Gastroesophageal sphincter (tissue), 3 donors: ENCODE results near the gene IDI1.

Experiments
- CTCF ChIP-seq, 4 experiments: fragments of 200-600 bp in 2 of 4; fragments of 450-650 bp in 2 of 4; sonication (generic) in 1 of 4; IDR thresholded peaks; one replicate each; pipeline ENCODE4 v1.5.1; 2017 to 2019; ENCODE audit warnings: antibody characterized with exemption in 4 of 4, mild to moderate bottlenecking in 2 of 4, moderate library complexity in 2 of 4
- POLR2A ChIP-seq, 2 donors: fragments of 450-650 bp; IDR thresholded peaks; one replicate each; pipeline ENCODE4 v1.6.1; 2017; ENCODE audit warnings: antibody characterized with exemption in 2 of 2, mild to moderate bottlenecking in 2 of 2, moderate library complexity in 1 of 2

- TF ChIP-seq CTCF (IDR thresholded peaks at IDR 0.05) (no peak), POLR2A (IDR thresholded peaks at IDR 0.05) (no peak)
Observed at GRCh38 chr10:1007583-1007982, 41.3 kb downstream of the IDI1 start.
